ENCODE results near the gene TEPSIN. TPM values are rescaled to one million over a fixed set of nuclear protein-coding genes. Genes with fewer than 3 reads are reported as not detected.
"Not testable (repeated sequence)": the region's sequence is repeated elsewhere in the genome, so short reads cannot be mapped to it uniquely, and the experiment has no call there.

TEPSIN gene
- total and polyA plus RNA-seq, 2 of the 13 experiments (the other 11 are each of a cell fraction or from before 2014, with no cell fraction given), result 16.1 to 18.8 TPM

DNA sequence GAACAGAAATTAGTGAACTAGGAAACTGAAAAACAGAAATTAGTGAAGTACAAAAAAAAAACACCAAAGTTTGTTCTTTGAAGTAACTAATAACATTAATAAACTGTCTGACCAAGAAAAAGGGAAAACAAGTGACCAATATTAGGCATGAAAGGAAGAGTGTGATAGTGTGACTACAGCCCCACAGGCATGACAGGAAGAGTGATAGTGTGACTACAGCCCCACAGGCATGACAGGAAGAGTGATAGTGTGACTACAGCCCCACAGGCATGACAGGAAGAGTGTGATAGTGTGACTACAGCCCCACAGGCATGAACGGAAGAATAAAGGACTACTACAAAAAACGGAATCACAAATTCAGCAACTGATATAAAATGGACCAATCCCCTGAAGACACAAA is 11.2 kb downstream of the TEPSIN start:
- Histone ChIP-seq H3K4me1 (ENCODE audit: insufficient read depth, low read length) (peaks cover 23% of the 10 kb centered on the region), H3K36me3 (replicated peaks in 1 of 2; ENCODE audit: control insufficient read depth in 1 of 2, insufficient read depth in 2 of 2, low read length in 2 of 2) (peaks cover 19 to 26% of the 10 kb centered on the region in 2 experiments; a peak in 4 of 5 replicates)
- POLR2A ChIA-PET, result interaction anchor here (1.4 to 3.5 kb wide), 2 partner anchors 11 to 62 kb away, joined by 3 to 16 read pairs; partner anchors contain the start of genes AATK, NDUFAF8, PVALEF and TEPSIN
- H4K20me1 ChIP-seq (ENCODE audit: insufficient read depth, low read length); H3K9me3 ChIP-seq (ENCODE audit: low read length); ATAC-seq; H3K4me3 ChIP-seq (replicated peaks in 1 of 3; ENCODE audit: insufficient read depth in 1 of 3, low read depth in 2 of 3, low read length in 3 of 3); H3K27ac ChIP-seq (ENCODE audit: extremely low read length, insufficient read depth, low read length); BruUV-seq (replicated peaks); H3K79me2 ChIP-seq (ENCODE audit: insufficient read depth, low read length); FAIRE-seq; CTCF ChIA-PET (ENCODE audit: low intra/inter-chr PET ratio, low total read pairs); H2AFZ ChIP-seq (ENCODE audit: low read length); H3K9ac ChIP-seq (ENCODE audit: insufficient read depth, low read depth, low read length); intact Hi-C loops (cut with micrococcal nuclease; ENCODE audit: unreplicated experiment); H3K27me3 ChIP-seq (ENCODE audit: control insufficient read depth in 1 of 2, insufficient read depth in 2 of 2, low read length in 2 of 2); DNase-seq (ENCODE audit: low spot score); H3K4me2 ChIP-seq (ENCODE audit: low read depth, low read length): not testable (repeated sequence)
- in situ Hi-C loops (cut with HindIII; ENCODE audit: extremely low pct_ligation_motif_present, low pct_unique_long_range_greater_than_20kb), result loop anchor here (5.0 kb wide), 1 partner anchor 85 kb away; no protein-coding TSS in a partner anchor
- WGBS (ENCODE audit: low lambda C conversion rate), result 95% methylated on average over 2 of the region's 2 CpGs

DNA sequence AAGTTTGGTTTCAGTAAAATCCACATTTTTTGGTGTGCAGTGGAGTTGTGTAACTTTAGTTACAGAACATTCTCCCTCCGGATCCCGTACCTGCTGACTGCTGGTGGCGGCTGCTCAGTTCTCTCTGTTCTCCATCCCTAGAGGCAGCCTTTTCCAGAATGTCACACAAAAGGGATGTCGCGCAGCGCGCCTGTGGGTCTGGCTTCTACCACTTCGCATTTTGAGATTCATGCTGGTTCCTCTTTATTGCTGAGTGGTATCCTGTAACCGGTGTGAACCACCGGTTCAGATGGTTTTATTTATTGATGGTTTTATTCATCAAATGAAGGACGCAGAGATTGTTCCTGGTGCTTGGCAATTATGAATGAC is 15.1 kb downstream of the TEPSIN start:
- Histone ChIP-seq H4K20me1 (ENCODE audit: insufficient read depth, low read length) (no peaks in the 10 kb centered on the region; the same call in 1 of the 2 replicates), H3K9me3 (ENCODE audit: low read length) (no peaks in the 10 kb centered on the region), H3K4me3 (replicated peaks in 1 of 3; ENCODE audit: insufficient read depth in 1 of 3, low read depth in 2 of 3, low read length in 3 of 3) (peak overlapping the region; percentile 44 to 71 (median 47); a peak in 4 of 6 replicates), H2AFZ (ENCODE audit: low read length) (no peak overlapping the region), H3K4me1 (ENCODE audit: insufficient read depth, low read length) (peaks cover 32% of the 10 kb centered on the region), H3K79me2 (ENCODE audit: insufficient read depth, low read length) (peaks cover 12% of the 10 kb centered on the region), H3K27ac (ENCODE audit: extremely low read length, insufficient read depth, low read length) (peak overlapping the region; percentile 56), H3K4me2 (ENCODE audit: low read depth, low read length) (peak overlapping the region; percentile 87), H3K27me3 (ENCODE audit: control insufficient read depth in 1 of 2, insufficient read depth in 2 of 2, low read length in 2 of 2) (no peaks in the 10 kb centered on the region), H3K9ac (ENCODE audit: insufficient read depth, low read depth, low read length) (peak overlapping the region; percentile 76), H3K36me3 (replicated peaks in 1 of 2; ENCODE audit: control insufficient read depth in 1 of 2, insufficient read depth in 2 of 2, low read length in 2 of 2) (peaks cover 5 to 6% of the 10 kb centered on the region in 2 experiments; a peak in 4 of 5 replicates)
- FAIRE-seq, result no peak
- ChIA-PET POLR2A (no interaction called here), CTCF (ENCODE audit: low intra/inter-chr PET ratio, low total read pairs) (no interaction called here)
- ATAC-seq, result no peak
- WGBS (ENCODE audit: low lambda C conversion rate), result 76% methylated on average over 11 of the region's 11 CpGs
- BruUV-seq (replicated peaks), result TSS peak; percentile 58
- in situ Hi-C loops (cut with HindIII; ENCODE audit: extremely low pct_ligation_motif_present, low pct_unique_long_range_greater_than_20kb) (no loop called here), intact Hi-C loops (cut with micrococcal nuclease; ENCODE audit: unreplicated experiment) (loop anchor here (1.0 to 5.0 kb wide), 2 partner anchors 16 to 81 kb away; partner anchors contain the start of genes NDUFAF8 and TEPSIN)
- DNase-seq (ENCODE audit: low spot score), result no peak
- TF ChIP-seq CEBPB (IDR thresholded peaks at IDR 0.05; ENCODE audit: borderline replicate concordance, low read depth, low read length), result peak; percentile 41; the same call in 1 of the 2 replicates
- TF ChIP-seq ZNF367 (CRISPR knock-in tag; IDR thresholded peaks at IDR 0.05; ENCODE audit: borderline replicate concordance), result no peak
- no peak for TF ChIP-seq ZNF563 (CRISPR knock-in tag; IDR thresholded peaks at IDR 0.05)
- TF ChIP-seq, protein P1, sequence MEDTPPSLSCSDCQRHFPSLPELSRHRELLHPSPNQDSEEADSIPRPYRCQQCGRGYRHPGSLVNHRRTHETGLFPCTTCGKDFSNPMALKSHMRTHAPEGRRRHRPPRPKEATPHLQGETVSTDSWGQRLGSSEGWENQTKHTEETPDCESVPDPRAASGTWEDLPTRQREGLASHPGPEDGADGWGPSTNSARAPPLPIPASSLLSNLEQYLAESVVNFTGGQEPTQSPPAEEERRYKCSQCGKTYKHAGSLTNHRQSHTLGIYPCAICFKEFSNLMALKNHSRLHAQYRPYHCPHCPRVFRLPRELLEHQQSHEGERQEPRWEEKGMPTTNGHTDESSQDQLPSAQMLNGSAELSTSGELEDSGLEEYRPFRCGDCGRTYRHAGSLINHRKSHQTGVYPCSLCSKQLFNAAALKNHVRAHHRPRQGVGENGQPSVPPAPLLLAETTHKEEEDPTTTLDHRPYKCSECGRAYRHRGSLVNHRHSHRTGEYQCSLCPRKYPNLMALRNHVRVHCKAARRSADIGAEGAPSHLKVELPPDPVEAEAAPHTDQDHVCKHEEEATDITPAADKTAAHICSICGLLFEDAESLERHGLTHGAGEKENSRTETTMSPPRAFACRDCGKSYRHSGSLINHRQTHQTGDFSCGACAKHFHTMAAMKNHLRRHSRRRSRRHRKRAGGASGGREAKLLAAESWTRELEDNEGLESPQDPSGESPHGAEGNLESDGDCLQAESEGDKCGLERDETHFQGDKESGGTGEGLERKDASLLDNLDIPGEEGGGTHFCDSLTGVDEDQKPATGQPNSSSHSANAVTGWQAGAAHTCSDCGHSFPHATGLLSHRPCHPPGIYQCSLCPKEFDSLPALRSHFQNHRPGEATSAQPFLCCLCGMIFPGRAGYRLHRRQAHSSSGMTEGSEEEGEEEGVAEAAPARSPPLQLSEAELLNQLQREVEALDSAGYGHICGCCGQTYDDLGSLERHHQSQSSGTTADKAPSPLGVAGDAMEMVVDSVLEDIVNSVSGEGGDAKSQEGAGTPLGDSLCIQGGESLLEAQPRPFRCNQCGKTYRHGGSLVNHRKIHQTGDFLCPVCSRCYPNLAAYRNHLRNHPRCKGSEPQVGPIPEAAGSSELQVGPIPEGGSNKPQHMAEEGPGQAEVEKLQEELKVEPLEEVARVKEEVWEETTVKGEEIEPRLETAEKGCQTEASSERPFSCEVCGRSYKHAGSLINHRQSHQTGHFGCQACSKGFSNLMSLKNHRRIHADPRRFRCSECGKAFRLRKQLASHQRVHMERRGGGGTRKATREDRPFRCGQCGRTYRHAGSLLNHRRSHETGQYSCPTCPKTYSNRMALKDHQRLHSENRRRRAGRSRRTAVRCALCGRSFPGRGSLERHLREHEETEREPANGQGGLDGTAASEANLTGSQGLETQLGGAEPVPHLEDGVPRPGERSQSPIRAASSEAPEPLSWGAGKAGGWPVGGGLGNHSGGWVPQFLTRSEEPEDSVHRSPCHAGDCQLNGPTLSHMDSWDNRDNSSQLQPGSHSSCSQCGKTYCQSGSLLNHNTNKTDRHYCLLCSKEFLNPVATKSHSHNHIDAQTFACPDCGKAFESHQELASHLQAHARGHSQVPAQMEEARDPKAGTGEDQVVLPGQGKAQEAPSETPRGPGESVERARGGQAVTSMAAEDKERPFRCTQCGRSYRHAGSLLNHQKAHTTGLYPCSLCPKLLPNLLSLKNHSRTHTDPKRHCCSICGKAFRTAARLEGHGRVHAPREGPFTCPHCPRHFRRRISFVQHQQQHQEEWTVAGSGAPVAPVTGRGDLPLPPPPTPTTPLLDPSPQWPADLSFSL (CRISPR knock-in tag; IDR thresholded peaks at IDR 0.05), result 0 out of 2 replicates have a peak, but pooled peaks have one; percentile 8
- TF ChIP-seq SALL2 (CRISPR knock-in tag; IDR thresholded peaks at IDR 0.05), result no peak
- TF ChIP-seq, protein P2, sequence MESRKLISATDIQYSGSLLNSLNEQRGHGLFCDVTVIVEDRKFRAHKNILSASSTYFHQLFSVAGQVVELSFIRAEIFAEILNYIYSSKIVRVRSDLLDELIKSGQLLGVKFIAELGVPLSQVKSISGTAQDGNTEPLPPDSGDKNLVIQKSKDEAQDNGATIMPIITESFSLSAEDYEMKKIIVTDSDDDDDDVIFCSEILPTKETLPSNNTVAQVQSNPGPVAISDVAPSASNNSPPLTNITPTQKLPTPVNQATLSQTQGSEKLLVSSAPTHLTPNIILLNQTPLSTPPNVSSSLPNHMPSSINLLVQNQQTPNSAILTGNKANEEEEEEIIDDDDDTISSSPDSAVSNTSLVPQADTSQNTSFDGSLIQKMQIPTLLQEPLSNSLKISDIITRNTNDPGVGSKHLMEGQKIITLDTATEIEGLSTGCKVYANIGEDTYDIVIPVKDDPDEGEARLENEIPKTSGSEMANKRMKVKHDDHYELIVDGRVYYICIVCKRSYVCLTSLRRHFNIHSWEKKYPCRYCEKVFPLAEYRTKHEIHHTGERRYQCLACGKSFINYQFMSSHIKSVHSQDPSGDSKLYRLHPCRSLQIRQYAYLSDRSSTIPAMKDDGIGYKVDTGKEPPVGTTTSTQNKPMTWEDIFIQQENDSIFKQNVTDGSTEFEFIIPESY (CRISPR knock-in tag; IDR thresholded peaks at IDR 0.05), result peak; percentile 96
- TF ChIP-seq ZC3H4 (CRISPR knock-in tag; IDR thresholded peaks at IDR 0.05; ENCODE audit: borderline replicate concordance), result 0 out of 2 replicates have a peak, but pooled peaks have one; percentile 27
